Peyer's patch (tissue), 4 donors: ENCODE data around the gene ADGRD1.

Experiments
- POLR2A ChIP-seq, 2 donors: fragments of 450-650 bp; IDR thresholded peaks; one replicate each; pipeline ENCODE4 v1.5.1; 2017; ENCODE audit warnings: antibody characterized with exemption in 2 of 2, mild to moderate bottlenecking in 2 of 2, moderate library complexity in 2 of 2
- TF ChIP-seq, protein P1 (sequence below), 6 experiments: fragments of 450-650 bp in 4 of 6; fragments of 200-600 bp in 2 of 6; sonication (generic) in 1 of 6; IDR thresholded peaks; one replicate each; pipeline ENCODE4 v1.5.1; 2017 to 2019; ENCODE audit warnings: antibody characterized with exemption in 6 of 6, mild to moderate bottlenecking in 3 of 6, moderate library complexity in 1 of 6

GRCh38 chr12:131112021-131112420 lies 158.3 kb downstream of the ADGRD1 start:
- TF ChIP-seq, protein P1, sequence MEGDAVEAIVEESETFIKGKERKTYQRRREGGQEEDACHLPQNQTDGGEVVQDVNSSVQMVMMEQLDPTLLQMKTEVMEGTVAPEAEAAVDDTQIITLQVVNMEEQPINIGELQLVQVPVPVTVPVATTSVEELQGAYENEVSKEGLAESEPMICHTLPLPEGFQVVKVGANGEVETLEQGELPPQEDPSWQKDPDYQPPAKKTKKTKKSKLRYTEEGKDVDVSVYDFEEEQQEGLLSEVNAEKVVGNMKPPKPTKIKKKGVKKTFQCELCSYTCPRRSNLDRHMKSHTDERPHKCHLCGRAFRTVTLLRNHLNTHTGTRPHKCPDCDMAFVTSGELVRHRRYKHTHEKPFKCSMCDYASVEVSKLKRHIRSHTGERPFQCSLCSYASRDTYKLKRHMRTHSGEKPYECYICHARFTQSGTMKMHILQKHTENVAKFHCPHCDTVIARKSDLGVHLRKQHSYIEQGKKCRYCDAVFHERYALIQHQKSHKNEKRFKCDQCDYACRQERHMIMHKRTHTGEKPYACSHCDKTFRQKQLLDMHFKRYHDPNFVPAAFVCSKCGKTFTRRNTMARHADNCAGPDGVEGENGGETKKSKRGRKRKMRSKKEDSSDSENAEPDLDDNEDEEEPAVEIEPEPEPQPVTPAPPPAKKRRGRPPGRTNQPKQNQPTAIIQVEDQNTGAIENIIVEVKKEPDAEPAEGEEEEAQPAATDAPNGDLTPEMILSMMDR (IDR thresholded peaks at IDR 0.05) = no peak
- TF ChIP-seq POLR2A (IDR thresholded peaks at IDR 0.05) = no peak
